Measurements from ENCODE around the gene NDUFA12. TPM values are rescaled to one million over a fixed set of nuclear protein-coding genes. Genes with fewer than 3 reads are reported as not detected.
"Not testable (repeated sequence)": the region's sequence is repeated elsewhere in the genome, so short reads cannot be mapped to it uniquely, and the experiment has no call there.

The NDUFA12 gene
- total and polyA plus RNA-seq, 7 experiments from 2014 or later, result 57.8 to 507 (median 70.5) TPM

DNA sequence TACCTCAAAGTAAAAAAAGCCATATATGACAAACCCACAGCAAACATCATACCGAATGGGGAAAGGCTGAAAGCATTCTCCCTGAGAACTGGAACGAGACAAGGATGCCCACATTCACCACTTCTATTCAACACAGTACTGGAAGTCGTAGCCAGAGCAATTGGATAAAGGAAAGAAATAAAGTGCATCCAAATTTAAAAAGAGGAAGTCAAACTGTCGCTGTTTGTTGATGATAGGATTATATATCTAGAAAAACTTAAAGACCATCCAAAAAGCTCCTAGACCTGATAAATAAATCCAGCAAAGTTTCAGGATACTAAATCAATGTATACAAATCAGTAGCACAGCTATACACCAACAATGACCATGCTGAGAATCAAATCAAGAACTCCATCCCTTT, 5.2 kb downstream of the NDUFA12 start:
- peaks cover 28 to 60% (median 48%) of the 10 kb centered on the region in 7 donors for H3K4me1 Mint-ChIP-seq
- no peaks in the 10 kb centered on the region for H3K9me3 ChIP-seq (ENCODE audit: control insufficient read depth in 2 of 3, low read length in 3 of 3)
- no peaks in the 10 kb centered on the region for H3K27me3 Mint-ChIP-seq
- ChIA-PET CTCF (no interaction called here), POLR2A (interaction anchor here (1.1 to 2.0 kb wide), 2 partner anchors 9 to 16 kb away, joined by 3 to 11 read pairs; no protein-coding TSS in a partner anchor)
- H3K27ac Mint-ChIP-seq, result peak overlapping the region in 4 of 9 donors; percentile 36 to 53 (median 48)
- peaks cover 0 to 40% (median 27%) of the 10 kb centered on the region in 5 donors for H3K36me3 Mint-ChIP-seq
- H3K27ac ChIP-seq (ENCODE audit: low read depth, low read length), result no peak overlapping the region
- H3K36me3 ChIP-seq (ENCODE audit: control insufficient read depth in 2 of 3, insufficient read depth in 3 of 3, low read length in 3 of 3), result peaks cover 0 to 37% (median 0%) of the 10 kb centered on the region in 3 experiments
- ATAC-seq (no peak), DNase-seq (no peak)
- H3K9me3 Mint-ChIP-seq, result no peaks in the 10 kb centered on the region
- H3K4me3 Mint-ChIP-seq, result peak overlapping the region in 9 of 10 donors; percentile 16 to 83 (median 71)
- H3K27me3 ChIP-seq (ENCODE audit: control insufficient read depth in 2 of 2, insufficient read depth in 2 of 2, low read length in 2 of 2), result no peaks in the 10 kb centered on the region
- H3K4me3 ChIP-seq (ENCODE audit: low read length), result no peak overlapping the region
- H3K4me1 ChIP-seq (ENCODE audit: control insufficient read depth in 2 of 2, insufficient read depth in 2 of 2, low read length in 2 of 2), result peaks cover 29 to 36% of the 10 kb centered on the region in 2 donors
- intact Hi-C loops (cut with micrococcal nuclease), result no loop called here

DNA sequence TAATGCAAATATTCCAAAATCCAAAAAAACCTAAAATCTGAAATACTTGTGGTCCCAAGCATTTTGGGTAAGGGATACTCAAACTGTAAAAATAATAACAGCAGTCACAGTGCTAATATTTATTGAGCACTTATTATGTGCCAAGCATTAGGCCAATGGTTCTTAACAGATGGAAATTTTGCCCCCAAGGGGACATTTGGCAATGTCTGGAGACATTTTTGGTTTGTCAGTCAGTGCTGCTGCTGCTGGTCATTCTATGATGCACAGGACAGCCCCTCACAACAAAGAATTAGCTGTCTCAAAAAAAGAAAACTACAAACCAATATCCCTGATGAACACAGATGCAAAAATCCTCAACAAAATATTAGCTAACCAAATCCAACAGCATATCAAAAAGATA, 5.8 kb downstream of the NDUFA12 start:
- H3K4me3 ChIP-seq (ENCODE audit: low read length), result no peak overlapping the region
- ATAC-seq (no peak), DNase-seq (no peak)
- peaks cover 0 to 39% (median 0%) of the 10 kb centered on the region in 3 experiments for H3K36me3 ChIP-seq (ENCODE audit: control insufficient read depth in 2 of 3, insufficient read depth in 3 of 3, low read length in 3 of 3)
- ChIA-PET CTCF (interaction anchor here (0.6 kb wide), 1 partner anchor 61 kb away, joined by 3 read pairs; no protein-coding TSS in a partner anchor), POLR2A (interaction anchor here (2.0 kb wide), 1 partner anchor 8 kb away, joined by 11 read pairs; no protein-coding TSS in a partner anchor)
- no peak overlapping the region for H3K27ac Mint-ChIP-seq
- peaks cover 0 to 41% (median 28%) of the 10 kb centered on the region in 5 donors for H3K36me3 Mint-ChIP-seq
- H3K27me3 Mint-ChIP-seq, result no peaks in the 10 kb centered on the region
- no peaks in the 10 kb centered on the region for H3K9me3 Mint-ChIP-seq
- no peaks in the 10 kb centered on the region for H3K27me3 ChIP-seq (ENCODE audit: control insufficient read depth in 2 of 2, insufficient read depth in 2 of 2, low read length in 2 of 2)
- H3K4me1 Mint-ChIP-seq, result peaks cover 26 to 58% (median 44%) of the 10 kb centered on the region in 7 donors
- peak overlapping the region in 3 of 10 donors; percentile 74 to 83 (median 76) for H3K4me3 Mint-ChIP-seq
- intact Hi-C loops (cut with micrococcal nuclease), result no loop called here
- H3K9me3 ChIP-seq (ENCODE audit: control insufficient read depth in 2 of 3, low read length in 3 of 3), result no peaks in the 10 kb centered on the region
- peaks cover 25 to 36% of the 10 kb centered on the region in 2 donors for H3K4me1 ChIP-seq (ENCODE audit: control insufficient read depth in 2 of 2, insufficient read depth in 2 of 2, low read length in 2 of 2)
- no peak overlapping the region for H3K27ac ChIP-seq (ENCODE audit: low read depth, low read length)

DNA sequence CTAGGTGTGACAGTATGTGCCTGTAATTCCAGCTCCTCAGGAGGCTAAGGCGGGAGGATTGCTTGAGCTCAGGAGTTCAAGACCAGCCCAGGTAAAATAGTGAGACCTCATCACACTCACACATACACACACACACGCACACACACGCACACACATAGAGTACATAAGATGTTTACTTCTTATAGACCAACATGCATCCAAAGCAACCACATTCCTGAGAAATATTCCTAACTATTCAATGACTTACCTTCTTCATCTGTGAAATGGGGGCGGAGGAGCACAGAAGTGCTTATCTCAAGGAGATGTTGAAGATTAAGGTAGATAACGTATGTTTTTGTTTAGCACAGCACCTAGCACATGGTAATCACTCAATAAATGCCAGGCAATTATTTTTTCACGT, 6.4 kb downstream of the NDUFA12 start:
- Mint-ChIP-seq H3K27me3 (no peaks in the 10 kb centered on the region), H3K4me1 (peaks cover 26 to 61% (median 46%) of the 10 kb centered on the region in 7 donors), H3K4me3 (peak overlapping the region in 2 of 10 donors; percentile 47 to 54), H3K9me3 (no peaks in the 10 kb centered on the region), H3K36me3 (peaks cover 6 to 48% (median 30%) of the 10 kb centered on the region in 5 donors), H3K27ac (peak overlapping the region in 4 of 9 donors; percentile 5 to 42 (median 21))
- CTCF ChIA-PET, result no interaction called here
- Histone ChIP-seq H3K4me1 (ENCODE audit: control insufficient read depth in 2 of 2, insufficient read depth in 2 of 2, low read length in 2 of 2) (peaks cover 22 to 36% of the 10 kb centered on the region in 2 donors), H3K27ac (ENCODE audit: low read depth, low read length) (no peak overlapping the region), H3K9me3 (ENCODE audit: control insufficient read depth in 2 of 3, low read length in 3 of 3) (no peaks in the 10 kb centered on the region), H3K36me3 (ENCODE audit: control insufficient read depth in 2 of 3, insufficient read depth in 3 of 3, low read length in 3 of 3) (peaks cover 0 to 44% (median 4%) of the 10 kb centered on the region in 3 experiments), H3K27me3 (ENCODE audit: control insufficient read depth in 2 of 2, insufficient read depth in 2 of 2, low read length in 2 of 2) (no peaks in the 10 kb centered on the region), H3K4me3 (ENCODE audit: low read length) (no peak overlapping the region)
- DNase-seq, result no peak
- POLR2A ChIA-PET, result no interaction called here
- ATAC-seq, result no peak
- intact Hi-C loops (cut with micrococcal nuclease), result no loop called here

DNA sequence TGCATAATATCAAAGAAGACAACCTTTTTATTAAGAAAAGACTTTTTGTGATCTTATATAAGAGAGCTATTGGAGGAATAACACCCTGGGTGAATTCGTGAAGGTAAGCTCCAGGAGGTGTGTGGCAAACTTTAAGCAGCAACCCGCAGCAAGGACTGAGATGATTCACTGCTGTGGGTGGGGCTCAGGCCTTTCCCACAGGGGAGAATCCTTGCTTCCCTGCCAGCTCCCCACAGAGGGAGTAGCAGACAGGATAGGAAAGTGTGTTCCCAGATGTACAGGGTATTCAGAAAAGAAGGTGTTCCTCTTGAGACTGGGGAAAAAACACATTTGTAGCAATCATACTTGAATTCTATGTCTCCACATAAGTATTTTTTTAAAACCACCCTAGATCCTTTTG, 9.2 kb downstream of the NDUFA12 start:
- Histone ChIP-seq H3K27ac (ENCODE audit: low read depth, low read length) (no peak overlapping the region), H3K36me3 (ENCODE audit: control insufficient read depth in 2 of 3, insufficient read depth in 3 of 3, low read length in 3 of 3) (peaks cover 0 to 32% (median 4%) of the 10 kb centered on the region in 3 experiments), H3K4me1 (ENCODE audit: control insufficient read depth in 2 of 2, insufficient read depth in 2 of 2, low read length in 2 of 2) (peaks cover 6 to 30% of the 10 kb centered on the region in 2 donors), H3K27me3 (ENCODE audit: control insufficient read depth in 2 of 2, insufficient read depth in 2 of 2, low read length in 2 of 2) (no peaks in the 10 kb centered on the region), H3K4me3 (ENCODE audit: low read length) (no peak overlapping the region), H3K9me3 (ENCODE audit: control insufficient read depth in 2 of 3, low read length in 3 of 3) (no peaks in the 10 kb centered on the region)
- Mint-ChIP-seq H3K4me1 (peaks cover 27 to 62% (median 51%) of the 10 kb centered on the region in 7 donors), H3K27ac (peak overlapping the region in 3 of 9 donors; percentile 11 to 52 (median 28)), H3K36me3 (peaks cover 11 to 45% (median 30%) of the 10 kb centered on the region in 5 donors), H3K9me3 (no peaks in the 10 kb centered on the region), H3K27me3 (no peaks in the 10 kb centered on the region), H3K4me3 (no peak overlapping the region)
- POLR2A ChIA-PET, result interaction anchor here (0.6 kb wide), 1 partner anchor 9 kb away, joined by 3 read pairs; no protein-coding TSS in a partner anchor
- CTCF ChIA-PET, result interaction anchor here (0.6 kb wide), 2 partner anchors 537 to 647 kb away, joined by 3 read pairs; no protein-coding TSS in a partner anchor
- no peak for ATAC-seq
- intact Hi-C loops (cut with micrococcal nuclease), result no loop called here
- DNase-seq, result no peak

DNA sequence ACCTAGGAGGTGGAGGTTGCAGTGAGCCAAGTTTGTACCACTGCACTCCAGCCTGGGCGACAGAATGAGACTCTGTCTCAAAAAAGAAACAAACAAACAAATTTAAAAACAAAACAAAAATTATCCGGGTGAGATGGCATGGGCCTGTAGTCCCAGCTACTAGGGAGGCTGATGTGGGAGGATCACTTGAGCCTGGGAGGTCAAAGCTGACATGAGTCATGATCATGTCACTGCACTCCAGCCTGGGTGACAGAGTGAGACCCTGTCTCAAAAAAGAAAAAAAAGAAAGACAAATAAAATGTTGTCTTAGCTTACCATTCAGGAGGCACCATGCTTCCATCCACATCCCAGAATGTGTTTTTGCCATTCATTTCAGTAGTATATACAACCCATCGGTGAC, 9.6 kb downstream of the NDUFA12 start:
- Mint-ChIP-seq H3K4me1 (peaks cover 27 to 62% (median 51%) of the 10 kb centered on the region in 7 donors), H3K36me3 (peaks cover 11 to 40% (median 28%) of the 10 kb centered on the region in 5 donors), H3K27ac (peak overlapping the region in 6 of 9 donors; percentile 11 to 52 (median 32))
- ChIA-PET POLR2A (interaction anchor here (0.6 kb wide), 1 partner anchor 9 kb away, joined by 3 read pairs; no protein-coding TSS in a partner anchor), CTCF (interaction anchor here (0.6 kb wide), 2 partner anchors 538 to 647 kb away, joined by 3 read pairs; no protein-coding TSS in a partner anchor)
- H3K4me1 ChIP-seq (ENCODE audit: control insufficient read depth in 2 of 2, insufficient read depth in 2 of 2, low read length in 2 of 2), result peaks cover 6 to 31% of the 10 kb centered on the region in 2 donors
- H3K9me3 Mint-ChIP-seq; H3K9me3 ChIP-seq (ENCODE audit: control insufficient read depth in 2 of 3, low read length in 3 of 3); DNase-seq; H3K4me3 ChIP-seq (ENCODE audit: low read length); H3K4me3 Mint-ChIP-seq; H3K27me3 ChIP-seq (ENCODE audit: control insufficient read depth in 2 of 2, insufficient read depth in 2 of 2, low read length in 2 of 2); H3K27ac ChIP-seq (ENCODE audit: low read depth, low read length); ATAC-seq; intact Hi-C loops (cut with micrococcal nuclease); H3K27me3 Mint-ChIP-seq: not testable (repeated sequence)
- H3K36me3 ChIP-seq (ENCODE audit: control insufficient read depth in 2 of 3, insufficient read depth in 3 of 3, low read length in 3 of 3), result peaks cover 0 to 32% (median 4%) of the 10 kb centered on the region in 3 experiments

DNA sequence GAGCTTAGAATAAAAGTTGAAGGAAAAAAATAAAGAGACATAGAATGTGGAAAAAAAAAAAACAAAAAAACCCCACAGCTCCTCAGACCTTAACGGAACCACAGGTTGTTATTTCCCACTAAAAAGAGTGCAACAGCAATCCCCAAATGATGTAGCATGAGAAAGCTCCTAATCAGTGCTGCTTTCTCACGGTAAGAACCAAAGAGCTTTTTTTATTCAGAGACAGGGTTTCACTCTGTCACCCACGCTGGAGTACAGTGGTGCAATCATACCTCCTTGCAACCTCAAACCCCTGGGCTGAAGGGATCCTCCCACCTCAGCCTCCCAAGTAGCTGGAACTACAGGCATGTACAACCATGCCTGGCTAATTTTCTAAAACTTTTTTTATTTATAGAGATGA, 13.3 kb downstream of the NDUFA12 start:
- Mint-ChIP-seq H3K4me3 (peak overlapping the region in 9 of 10 donors; percentile 48 to 82 (median 56)), H3K27me3 (no peaks in the 10 kb centered on the region), H3K9me3 (peaks cover 0 to 4% (median 0%) of the 10 kb centered on the region in 11 donors), H3K27ac (peak overlapping the region in 8 of 9 donors; percentile 82 to 99 (median 97)), H3K4me1 (peaks cover 29 to 78% (median 67%) of the 10 kb centered on the region in 7 donors), H3K36me3 (peaks cover 11 to 33% (median 22%) of the 10 kb centered on the region in 5 donors)
- H3K36me3 ChIP-seq (ENCODE audit: control insufficient read depth in 2 of 3, insufficient read depth in 3 of 3, low read length in 3 of 3), result peaks cover 0 to 24% (median 4%) of the 10 kb centered on the region in 3 experiments
- CTCF ChIA-PET, result interaction anchor here (0.6 to 4.3 kb wide), 3 partner anchors 9 to 90 kb away, joined by 4 to 12 read pairs (median 4); no protein-coding TSS in a partner anchor
- H3K4me3 ChIP-seq (ENCODE audit: low read length), result no peak overlapping the region
- peak overlapping the region; percentile 52 for H3K27ac ChIP-seq (ENCODE audit: low read depth, low read length)
- H3K4me1 ChIP-seq (ENCODE audit: control insufficient read depth in 2 of 2, insufficient read depth in 2 of 2, low read length in 2 of 2), result peaks cover 25 to 45% of the 10 kb centered on the region in 2 donors
- POLR2A ChIA-PET, result interaction anchor here (1.0 to 5.5 kb wide), 6 partner anchors 8 to 1521 kb away, joined by 3 to 52 read pairs (median 8); partner anchors contain the start of gene NDUFA12
- ATAC-seq (no peak), DNase-seq (no peak)
- no peaks in the 10 kb centered on the region for H3K9me3 ChIP-seq (ENCODE audit: control insufficient read depth in 2 of 3, low read length in 3 of 3)
- H3K27me3 ChIP-seq (ENCODE audit: control insufficient read depth in 2 of 2, insufficient read depth in 2 of 2, low read length in 2 of 2), result no peaks in the 10 kb centered on the region
- intact Hi-C loops (cut with micrococcal nuclease), result no loop called here
